Stomach (tissue), 9 donors: ENCODE results near the gene CEP72. TPM values are rescaled to one million over a fixed set of nuclear protein-coding genes. Genes with fewer than 3 reads are reported as not detected.
"Not testable (repeated sequence)": the region's sequence is repeated elsewhere in the genome, so short reads cannot be mapped to it uniquely, and the experiment has no call there.

Source experiments
- DNase-seq, 2 donors: peaks; one replicate each; pipeline versions ENCODE4 v3.0.0 to v3.0.0-alpha.2; 2013 to 2019
- H3K27ac ChIP-seq, 5 donors: fragments of 200-600 bp in 4 of 5; sonication (generic) in 4 of 5; one replicate each; pipeline ENCODE4 v1.5.1; 2013 to 2019; ENCODE audit warnings: mild to moderate bottlenecking in 1 of 5, moderate library complexity in 1 of 5
- H3K27me3 ChIP-seq, 3 donors: fragments of 200-600 bp; sonication (generic); one replicate each; pipeline ENCODE4 v1.5.1; 2017 to 2019; ENCODE audit warnings: mixed run types in 1 of 3
- H3K36me3 ChIP-seq, 4 donors: fragments of 200-600 bp; sonication (generic); 1 replicate in 3 of 4; 2 replicates in 1 of 4; pipeline ENCODE4 v1.5.1; 2016 to 2019
- H3K4me1 ChIP-seq, 4 donors: fragments of 200-600 bp; sonication (generic); one replicate each; pipeline ENCODE4 v1.5.1; 2016 to 2019
- H3K4me3 ChIP-seq, 4 donors: fragments of 200-600 bp; sonication (generic) in 3 of 4; one replicate each; pipeline ENCODE4 v1.5.1; 2016 to 2019; ENCODE audit warnings: mild to moderate bottlenecking in 1 of 4
- H3K9me3 ChIP-seq, 4 donors: fragments of 200-600 bp; sonication (generic); one replicate each; pipeline ENCODE4 v1.5.1; 2016 to 2019
- EP300 ChIP-seq: sonication (generic); formaldehyde crosslinking; IDR thresholded peaks from one replicate; pipeline ENCODE4 v1.6.1; 2017; ENCODE audit warnings: antibody characterized with exemption
- POLR2A ChIP-seq, 4 donors: fragments of 450-650 bp; IDR thresholded peaks; one replicate each; pipeline ENCODE4 v1.6.1; 2016; ENCODE audit warnings: antibody characterized with exemption in 4 of 4, control low read depth in 2 of 4, mild to moderate bottlenecking in 1 of 4, moderate library complexity in 1 of 4
- POLR2AphosphoS5 ChIP-seq, 3 donors: sonication (generic); formaldehyde crosslinking; IDR thresholded peaks; one replicate each; pipeline ENCODE4 v1.6.1; 2016; ENCODE audit warnings: antibody characterized with exemption in 3 of 3
- WGBS, 5 donors: extraction: QIAGEN DNeasy Blood & Tissue Kit in 3 of 5; methylation state at CpG; one replicate each; pipeline versions ENCODE4 v1.1.5 to v1.1.7; 2013 to 2018; 5-methylcytosine and 5-hydroxymethylcytosine counted together
- intact Hi-C: fragments of 100-400 bp; cut with DNase I; formaldehyde crosslinking; loops from one replicate; pipeline ENCODE4 v1.15.1; 2023; ENCODE audit warnings: low total_unique reads
- polyA plus RNA-seq, 3 donors: library from polyadenylated mRNA; stranded (reverse); fragments of 200-250 nt; gene quantifications; one replicate each; pipeline ENCODE4 v1.2.3, GENCODE V29; 2013
- total RNA-seq, 5 donors: library from RNA; depleted of rRNA; stranded (reverse); fragments of >200 nt; gene quantifications; one replicate each; pipeline versions ENCODE4 v1.1.0 to v1.2.3, GENCODE V29; 2014 to 2016
- TF ChIP-seq, protein P1 (sequence below), 7 experiments: fragments of 450-650 bp in 4 of 7; fragments of 200-600 bp in 3 of 7; sonication (generic) in 3 of 7; IDR thresholded peaks; one replicate each; pipeline ENCODE4 v1.5.1; 2016 to 2019; ENCODE audit warnings: antibody characterized with exemption in 7 of 7, control low read depth in 2 of 7, mild to moderate bottlenecking in 1 of 7
- donor health status: healthy with polysubstance abuse.
- donor health status: Bipolar disorder and iron deficiency.
- donor health status: healthy.

The CEP72 gene
- total and polyA plus RNA-seq, 8 donors = 0.14 to 11.1 (median 2.1) TPM

DNA sequence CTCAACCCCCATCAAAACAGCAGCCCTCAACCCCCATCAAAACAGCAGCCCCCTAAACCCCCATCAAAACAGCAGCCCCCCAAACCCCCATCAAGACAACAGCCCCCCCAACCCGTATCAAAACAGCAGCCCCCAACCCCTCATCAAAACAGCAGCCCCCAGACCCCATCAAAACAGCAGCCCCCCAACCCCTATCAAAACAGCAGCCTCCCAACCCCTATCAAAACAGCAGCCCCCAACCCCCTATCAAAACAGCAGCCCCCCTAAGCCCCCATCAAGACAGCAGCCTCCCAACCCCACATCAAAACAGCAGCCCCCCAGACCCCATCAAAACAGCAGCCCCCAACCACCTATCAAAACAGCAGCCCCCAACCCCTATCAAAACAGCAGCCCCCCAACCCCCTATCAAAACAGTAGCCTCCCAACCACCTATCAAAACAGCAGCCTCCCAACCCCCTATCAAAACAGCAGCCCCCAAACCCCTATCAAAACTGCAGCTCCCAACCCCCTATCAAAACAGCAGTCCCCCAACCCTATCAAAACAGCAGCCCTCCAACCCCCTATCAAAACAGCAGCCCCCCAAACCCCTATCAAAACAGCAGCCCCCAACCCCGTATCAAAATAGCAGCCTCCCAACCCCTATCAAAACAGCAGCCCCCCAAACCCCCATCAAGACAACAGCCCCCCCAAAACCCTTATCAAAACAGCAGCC is 79.8 kb downstream of the CEP72 start:
- peaks cover 0 to 6% (median 0%) of the 10 kb centered on the region in 3 donors for H3K27me3 ChIP-seq
- intact Hi-C loops = no loop called here
- H3K4me3 ChIP-seq = peak overlapping the region; percentile 54 to 74 (median 60)
- TF ChIP-seq, protein P1, sequence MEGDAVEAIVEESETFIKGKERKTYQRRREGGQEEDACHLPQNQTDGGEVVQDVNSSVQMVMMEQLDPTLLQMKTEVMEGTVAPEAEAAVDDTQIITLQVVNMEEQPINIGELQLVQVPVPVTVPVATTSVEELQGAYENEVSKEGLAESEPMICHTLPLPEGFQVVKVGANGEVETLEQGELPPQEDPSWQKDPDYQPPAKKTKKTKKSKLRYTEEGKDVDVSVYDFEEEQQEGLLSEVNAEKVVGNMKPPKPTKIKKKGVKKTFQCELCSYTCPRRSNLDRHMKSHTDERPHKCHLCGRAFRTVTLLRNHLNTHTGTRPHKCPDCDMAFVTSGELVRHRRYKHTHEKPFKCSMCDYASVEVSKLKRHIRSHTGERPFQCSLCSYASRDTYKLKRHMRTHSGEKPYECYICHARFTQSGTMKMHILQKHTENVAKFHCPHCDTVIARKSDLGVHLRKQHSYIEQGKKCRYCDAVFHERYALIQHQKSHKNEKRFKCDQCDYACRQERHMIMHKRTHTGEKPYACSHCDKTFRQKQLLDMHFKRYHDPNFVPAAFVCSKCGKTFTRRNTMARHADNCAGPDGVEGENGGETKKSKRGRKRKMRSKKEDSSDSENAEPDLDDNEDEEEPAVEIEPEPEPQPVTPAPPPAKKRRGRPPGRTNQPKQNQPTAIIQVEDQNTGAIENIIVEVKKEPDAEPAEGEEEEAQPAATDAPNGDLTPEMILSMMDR (IDR thresholded peaks at IDR 0.05) = no peak
- no peak for TF ChIP-seq EP300
- no peak for TF ChIP-seq POLR2A (IDR thresholded peaks at IDR 0.05)
- TF ChIP-seq POLR2AphosphoS5 (IDR thresholded peaks at IDR 0.05) = no peak
- no peaks in the 10 kb centered on the region for H3K9me3 ChIP-seq
- 13 to 34% (median 27%) methylated on average over 1 to 2 of the region's 2 CpGs for WGBS, 5 donors
- H3K36me3 ChIP-seq = no peaks in the 10 kb centered on the region
- H3K4me1 ChIP-seq = peaks cover 0 to 13% (median 10%) of the 10 kb centered on the region in 4 donors
- H3K27ac ChIP-seq = peak overlapping the region in 2 of 5 donors; percentile 79 to 81
- no peak for DNase-seq

DNA sequence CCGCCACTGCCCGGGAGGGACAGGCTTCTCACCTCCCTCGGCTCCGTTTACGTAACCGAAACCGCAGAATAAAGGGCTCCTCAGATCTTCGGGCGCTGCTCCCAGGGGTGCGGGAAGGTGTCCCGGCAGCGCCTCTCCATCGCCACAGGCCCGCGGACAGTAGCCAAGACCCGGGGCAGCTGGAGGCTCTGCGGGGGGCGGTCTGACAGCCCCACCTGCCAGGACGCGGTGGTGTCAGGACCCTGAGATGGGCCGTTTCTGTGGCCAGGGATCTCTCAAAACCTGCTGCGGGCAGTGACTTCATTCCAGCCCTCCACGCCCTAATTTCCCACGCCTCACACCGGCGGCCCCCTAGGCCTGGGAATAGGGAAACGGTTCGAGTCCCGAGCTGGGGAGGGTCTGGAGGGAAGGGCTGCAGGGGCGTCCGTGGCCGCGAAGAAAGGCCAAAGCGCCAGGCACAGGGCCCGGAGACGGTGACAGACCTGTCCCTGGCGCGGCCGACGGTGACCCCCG is 80.4 kb downstream of the CEP72 start:
- H3K27me3 ChIP-seq, H3K36me3 ChIP-seq, H3K9me3 ChIP-seq, intact Hi-C loops: not testable (repeated sequence)
- peak overlapping the region in 3 of 5 donors; percentile 20 to 81 (median 79) for H3K27ac ChIP-seq
- 0 to 1% (median 1%) methylated on average over 12 to 38 of the region's 41 CpGs for WGBS, 5 donors
- peak overlapping the region; percentile 54 to 74 (median 60) for H3K4me3 ChIP-seq
- DNase-seq = peak; percentile 25 to 54
- peaks cover 0 to 13% (median 10%) of the 10 kb centered on the region in 4 donors for H3K4me1 ChIP-seq

GRCh38 chr5:693271-694041 is 81.3 kb downstream of the CEP72 start, which contains the start of gene TPPP:
Gene TPPP (minus strand): TSS chr5:693352. CDS start chr5:678060, 15,292 bp downstream.
- Histone ChIP-seq H3K27ac (peak within 1 kb of the TSS; percentile 61 to 81 (median 76)), H3K4me1 (peaks cover 0 to 13% (median 10%) of the 10 kb centered on the region in 4 donors), H3K4me3 (peak within 1 kb of the TSS; percentile 54 to 74 (median 60))
- 0 to 3% (median 1%) methylated on average over 22 to 82 of the region's 109 CpGs for WGBS, 5 donors
- H3K9me3 ChIP-seq, intact Hi-C loops, H3K36me3 ChIP-seq, H3K27me3 ChIP-seq: not testable (repeated sequence)
- DNase-seq = peak; percentile 90 to 94
- TF ChIP-seq POLR2AphosphoS5 (IDR thresholded peaks at IDR 0.05) = peak; percentile 53 to 92 (median 71)

- peaks cover 0 to 14% (median 14%) of the 10 kb centered on the region in 4 donors for H3K9me3 ChIP-seq
- WGBS, 5 donors = 4 to 6% (median 5%) methylated on average over 9 to 13 of the region's 22 CpGs; no CpG with 5 or more reads in 1 of the 5 donors
- H3K4me3 ChIP-seq = peak overlapping the region; percentile 54 to 74 (median 60)
- H3K36me3 ChIP-seq, H3K27me3 ChIP-seq, intact Hi-C loops: not testable (repeated sequence)
- H3K27ac ChIP-seq = peak overlapping the region in 1 of 5 donors; percentile 71
- H3K4me1 ChIP-seq = peaks cover 0 to 13% (median 10%) of the 10 kb centered on the region in 4 donors
- DNase-seq = peak in 1 of 2 donors; percentile 38
Measured at GRCh38 chr5:694042-694431, 81.9 kb downstream of the CEP72 start.

- H3K27ac ChIP-seq, H3K4me3 ChIP-seq, DNase-seq, intact Hi-C loops, H3K36me3 ChIP-seq, H3K27me3 ChIP-seq: not testable (repeated sequence)
- peaks cover 0 to 24% (median 16%) of the 10 kb centered on the region in 4 donors for H3K9me3 ChIP-seq
- peaks cover 0 to 13% (median 10%) of the 10 kb centered on the region in 4 donors for H3K4me1 ChIP-seq
- 92 to 100% (median 96%) methylated on average over 4 to 8 of the region's 13 CpGs; no CpG with 5 or more reads in 2 of the 5 donors for WGBS, 5 donors
Measured at GRCh38 chr5:695475-695874, 83.3 kb downstream of the CEP72 start.

- H3K4me3 ChIP-seq, intact Hi-C loops, H3K27me3 ChIP-seq, H3K27ac ChIP-seq, DNase-seq, H3K36me3 ChIP-seq: not testable (repeated sequence)
- 88 to 94% (median 92%) methylated on average over 2 to 8 of the region's 8 CpGs; no CpG with 5 or more reads in 1 of the 5 donors for WGBS, 5 donors
- peaks cover 0 to 13% (median 10%) of the 10 kb centered on the region in 4 donors for H3K4me1 ChIP-seq
- H3K9me3 ChIP-seq = peaks cover 0 to 27% (median 16%) of the 10 kb centered on the region in 4 donors
Measured at GRCh38 chr5:696191-696590, 84.1 kb downstream of the CEP72 start.

- H3K9me3 ChIP-seq = peaks cover 0 to 27% (median 16%) of the 10 kb centered on the region in 4 donors
- intact Hi-C loops, DNase-seq, H3K27ac ChIP-seq, H3K4me3 ChIP-seq, H3K36me3 ChIP-seq, H3K27me3 ChIP-seq: not testable (repeated sequence)
- H3K4me1 ChIP-seq = peaks cover 0 to 13% (median 9%) of the 10 kb centered on the region in 4 donors
- WGBS, 5 donors = 84 to 89% (median 87%) methylated on average over 13 to 19 of the region's 21 CpGs
Measured at GRCh38 chr5:696753-697702, 84.9 kb downstream of the CEP72 start.
